Endothelial cell (in vitro differentiated cells): ENCODE data around the gene HDAC9. TPM values are rescaled to one million over a fixed set of nuclear protein-coding genes. Genes with fewer than 3 reads are reported as not detected.

ENCODE experiments used
- DNase-seq: peaks from one replicate; pipeline ENCODE4 v3.0.0; 2021; ENCODE audit warnings: low spot score
- H3K27ac Mint-ChIP-seq: one replicate; pipeline ENCODE4 v1.8.0; 2021; ENCODE audit warnings: mixed read lengths, inconsistent platforms; ENCODE audit not compliant: unreplicated experiment
- H3K27me3 Mint-ChIP-seq: one replicate; pipeline ENCODE4 v1.8.0; 2021; ENCODE audit warnings: mild to moderate bottlenecking, moderate library complexity, mixed read lengths, inconsistent platforms; ENCODE audit not compliant: unreplicated experiment
- H3K36me3 Mint-ChIP-seq: one replicate; pipeline ENCODE4 v1.8.0; 2021; ENCODE audit warnings: mild to moderate bottlenecking, low read depth, mixed read lengths, inconsistent platforms; ENCODE audit not compliant: unreplicated experiment
- H3K4me1 Mint-ChIP-seq: one replicate; pipeline ENCODE4 v1.8.0; 2021; ENCODE audit warnings: mild to moderate bottlenecking, mixed read lengths, inconsistent platforms; ENCODE audit not compliant: unreplicated experiment
- H3K4me3 Mint-ChIP-seq: one replicate; pipeline ENCODE4 v1.8.0; 2021; ENCODE audit warnings: mild to moderate bottlenecking, mixed read lengths, inconsistent platforms; ENCODE audit not compliant: unreplicated experiment
- H3K9me3 Mint-ChIP-seq: one replicate; pipeline ENCODE4 v1.8.0; 2021; ENCODE audit warnings: mixed read lengths, inconsistent platforms; ENCODE audit not compliant: unreplicated experiment
- total RNA-seq: library from RNA; stranded (reverse); fragmentation: NEBNext Ultra II Directional; extraction: Animal tissue kit (Norgen Biotek cat#: 25700); gene quantifications from one replicate; pipeline ENCODE4 v1.2.1, GENCODE V29; 2021; ENCODE audit not compliant: unreplicated experiment
- TF ChIP-seq, protein P1 (sequence below): fragments of 200-600 bp; sonication (generic); IDR thresholded peaks from one replicate; pipeline ENCODE4 v1.5.0; 2021; ENCODE audit warnings: antibody characterized with exemption; ENCODE audit not compliant: unreplicated experiment

The HDAC9 gene
- total RNA-seq, 1 donor from 2014 or later, result 1.2 TPM

DNA sequence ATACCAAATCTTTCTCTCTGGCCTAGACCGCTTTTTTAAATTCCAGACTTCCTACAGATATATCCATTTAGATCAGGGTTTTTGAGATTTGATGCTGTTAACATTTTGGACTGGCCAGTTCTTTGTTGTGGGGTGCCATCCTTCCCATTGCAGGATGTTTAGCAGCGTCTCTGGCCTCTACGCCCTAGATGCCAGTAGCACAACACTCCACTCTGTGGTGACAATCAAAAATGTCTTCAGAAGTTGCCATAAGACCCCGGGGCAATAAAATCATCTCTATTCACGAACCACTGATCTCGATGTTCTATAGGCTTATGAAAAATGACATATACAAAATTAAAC is 46.3 kb downstream of the HDAC9 start:
- no peaks in the 10 kb centered on the region for H3K36me3 Mint-ChIP-seq
- no peaks in the 10 kb centered on the region for H3K27me3 Mint-ChIP-seq
- no peak overlapping the region for H3K27ac Mint-ChIP-seq
- H3K9me3 Mint-ChIP-seq, result no peaks in the 10 kb centered on the region
- TF ChIP-seq, protein P1, sequence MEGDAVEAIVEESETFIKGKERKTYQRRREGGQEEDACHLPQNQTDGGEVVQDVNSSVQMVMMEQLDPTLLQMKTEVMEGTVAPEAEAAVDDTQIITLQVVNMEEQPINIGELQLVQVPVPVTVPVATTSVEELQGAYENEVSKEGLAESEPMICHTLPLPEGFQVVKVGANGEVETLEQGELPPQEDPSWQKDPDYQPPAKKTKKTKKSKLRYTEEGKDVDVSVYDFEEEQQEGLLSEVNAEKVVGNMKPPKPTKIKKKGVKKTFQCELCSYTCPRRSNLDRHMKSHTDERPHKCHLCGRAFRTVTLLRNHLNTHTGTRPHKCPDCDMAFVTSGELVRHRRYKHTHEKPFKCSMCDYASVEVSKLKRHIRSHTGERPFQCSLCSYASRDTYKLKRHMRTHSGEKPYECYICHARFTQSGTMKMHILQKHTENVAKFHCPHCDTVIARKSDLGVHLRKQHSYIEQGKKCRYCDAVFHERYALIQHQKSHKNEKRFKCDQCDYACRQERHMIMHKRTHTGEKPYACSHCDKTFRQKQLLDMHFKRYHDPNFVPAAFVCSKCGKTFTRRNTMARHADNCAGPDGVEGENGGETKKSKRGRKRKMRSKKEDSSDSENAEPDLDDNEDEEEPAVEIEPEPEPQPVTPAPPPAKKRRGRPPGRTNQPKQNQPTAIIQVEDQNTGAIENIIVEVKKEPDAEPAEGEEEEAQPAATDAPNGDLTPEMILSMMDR, result no peak
- DNase-seq, result no peak
- H3K4me1 Mint-ChIP-seq, result peaks cover 5% of the 10 kb centered on the region
- no peak overlapping the region for H3K4me3 Mint-ChIP-seq

DNA sequence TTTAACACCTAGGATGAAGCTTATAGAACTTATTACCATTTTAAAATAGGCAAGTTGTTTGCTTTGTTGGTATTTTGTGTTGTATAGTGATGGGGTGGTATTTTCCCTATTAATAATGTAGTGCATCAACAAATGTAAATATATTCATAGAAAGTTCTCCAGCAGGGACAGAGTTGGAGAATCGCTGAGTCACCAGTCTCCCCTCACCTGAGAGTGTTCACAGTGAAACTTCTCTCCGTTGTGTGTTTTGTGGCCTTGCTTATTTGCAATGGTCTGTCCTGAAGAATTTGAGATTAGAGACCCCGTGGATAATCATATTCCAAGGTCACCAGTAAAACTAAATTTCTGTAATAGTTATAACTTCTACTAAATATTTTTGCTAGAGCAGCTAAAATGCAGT is 51.0 kb downstream of the HDAC9 start:
- no peaks in the 10 kb centered on the region for H3K36me3 Mint-ChIP-seq
- H3K9me3 Mint-ChIP-seq, result no peaks in the 10 kb centered on the region
- no peak for DNase-seq
- H3K4me3 Mint-ChIP-seq, result no peak overlapping the region
- no peaks in the 10 kb centered on the region for H3K27me3 Mint-ChIP-seq
- TF ChIP-seq, protein P1, result no peak
- no peak overlapping the region for H3K27ac Mint-ChIP-seq
- H3K4me1 Mint-ChIP-seq, result peaks cover 5% of the 10 kb centered on the region

DNA sequence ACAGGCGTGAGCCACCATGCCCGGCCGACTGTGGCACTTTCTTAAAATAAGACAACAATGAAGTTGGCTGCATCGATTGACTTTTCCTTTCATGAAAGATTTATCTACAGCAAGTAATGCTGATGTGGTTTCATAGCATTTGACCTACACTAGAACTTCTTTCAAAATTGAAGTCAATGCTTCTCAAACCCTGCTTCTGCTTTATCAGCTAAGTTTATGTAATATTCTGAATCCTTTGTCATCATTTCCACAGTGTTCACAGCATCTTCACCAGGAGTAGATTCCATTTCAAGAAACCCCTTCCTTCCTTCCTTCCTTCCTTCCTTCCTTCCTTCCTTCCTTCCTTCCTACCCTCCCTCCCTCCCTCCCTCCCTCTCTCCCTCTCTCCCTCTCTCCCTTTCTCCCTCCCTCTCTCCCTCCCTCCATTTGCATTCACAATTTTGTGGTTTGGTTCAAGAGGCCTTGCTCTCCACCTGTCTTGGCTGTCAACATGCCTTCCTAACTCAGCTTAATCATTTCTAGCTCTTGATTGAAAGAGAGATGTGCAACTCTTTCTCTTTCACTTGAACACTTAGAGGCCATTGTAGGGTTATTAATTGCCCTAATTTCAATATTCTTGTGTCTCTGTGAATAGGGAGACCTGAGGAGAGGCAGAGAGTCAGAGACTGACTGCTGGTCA is 52.1 kb downstream of the HDAC9 start:
- H3K4me1 Mint-ChIP-seq, result peaks cover 7% of the 10 kb centered on the region
- TF ChIP-seq, protein P1, result no peak
- DNase-seq, result no peak
- no peak overlapping the region for H3K27ac Mint-ChIP-seq
- no peak overlapping the region for H3K4me3 Mint-ChIP-seq
- no peaks in the 10 kb centered on the region for H3K36me3 Mint-ChIP-seq
- H3K9me3 Mint-ChIP-seq, result no peaks in the 10 kb centered on the region
- no peaks in the 10 kb centered on the region for H3K27me3 Mint-ChIP-seq

DNA sequence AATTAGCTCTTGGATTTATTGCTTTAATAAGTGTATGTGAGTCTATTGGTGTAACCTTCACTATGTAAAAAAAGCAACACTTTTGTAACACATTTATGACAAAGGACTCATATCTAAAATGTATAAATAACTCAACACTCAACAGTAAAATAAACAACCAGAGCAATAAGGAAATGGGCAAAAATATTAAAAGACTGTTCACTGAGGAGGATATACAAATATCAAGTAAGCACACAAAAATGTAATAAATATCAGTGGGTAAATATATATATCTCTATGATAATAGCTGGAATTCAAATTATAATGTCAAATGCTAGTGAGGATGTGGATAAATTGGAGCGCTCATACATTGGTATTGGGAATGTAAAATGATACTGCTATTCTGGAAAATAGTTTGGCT is 53.0 kb downstream of the HDAC9 start:
- no peaks in the 10 kb centered on the region for H3K36me3 Mint-ChIP-seq
- DNase-seq, result no peak
- no peak overlapping the region for H3K4me3 Mint-ChIP-seq
- H3K27ac Mint-ChIP-seq, result no peak overlapping the region
- H3K4me1 Mint-ChIP-seq, result peaks cover 10% of the 10 kb centered on the region
- no peaks in the 10 kb centered on the region for H3K27me3 Mint-ChIP-seq
- no peaks in the 10 kb centered on the region for H3K9me3 Mint-ChIP-seq
- TF ChIP-seq, protein P1, result no peak

DNA sequence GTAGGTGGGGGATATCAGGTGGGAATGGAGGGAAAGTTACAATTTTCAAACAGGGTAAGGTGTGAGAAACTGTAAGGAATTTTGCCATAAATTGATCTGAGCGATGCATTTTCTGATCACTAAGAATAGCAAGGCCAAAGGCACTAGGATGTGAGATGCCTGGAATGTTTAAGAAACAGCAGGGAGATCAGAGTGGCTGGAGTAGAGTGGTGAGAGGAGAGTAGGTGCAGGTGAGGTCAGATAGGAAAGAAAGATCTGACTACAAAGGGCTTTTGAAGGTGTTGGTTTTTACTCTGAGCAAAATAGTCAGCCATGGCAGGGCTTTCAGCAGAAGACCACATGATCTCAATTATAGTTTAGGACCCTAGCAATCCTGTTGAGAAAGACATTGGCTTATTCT is 55.0 kb downstream of the HDAC9 start:
- TF ChIP-seq, protein P1, result no peak
- Mint-ChIP-seq H3K27me3 (no peaks in the 10 kb centered on the region), H3K4me3 (no peak overlapping the region), H3K4me1 (peaks cover 10% of the 10 kb centered on the region), H3K27ac (no peak overlapping the region), H3K9me3 (no peaks in the 10 kb centered on the region), H3K36me3 (no peaks in the 10 kb centered on the region)
- no peak for DNase-seq
